Esophagus muscularis mucosa (tissue), 3 donors: ENCODE data around the gene NUPR1.

Source experiments
- EP300 ChIP-seq: sonication (generic); formaldehyde crosslinking; IDR thresholded peaks from one replicate; pipeline ENCODE4 v1.6.1; 2017; ENCODE audit warnings: antibody characterized with exemption
- TF ChIP-seq, protein P1 (sequence below), 3 experiments: fragments of 200-600 bp in 2 of 3; fragments of 450-650 bp in 1 of 3; sonication (generic) in 2 of 3; IDR thresholded peaks; one replicate each; pipeline ENCODE4 v1.5.1; 2017 to 2019; ENCODE audit warnings: antibody characterized with exemption in 3 of 3, mild to moderate bottlenecking in 2 of 3, moderate library complexity in 1 of 3

DNA sequence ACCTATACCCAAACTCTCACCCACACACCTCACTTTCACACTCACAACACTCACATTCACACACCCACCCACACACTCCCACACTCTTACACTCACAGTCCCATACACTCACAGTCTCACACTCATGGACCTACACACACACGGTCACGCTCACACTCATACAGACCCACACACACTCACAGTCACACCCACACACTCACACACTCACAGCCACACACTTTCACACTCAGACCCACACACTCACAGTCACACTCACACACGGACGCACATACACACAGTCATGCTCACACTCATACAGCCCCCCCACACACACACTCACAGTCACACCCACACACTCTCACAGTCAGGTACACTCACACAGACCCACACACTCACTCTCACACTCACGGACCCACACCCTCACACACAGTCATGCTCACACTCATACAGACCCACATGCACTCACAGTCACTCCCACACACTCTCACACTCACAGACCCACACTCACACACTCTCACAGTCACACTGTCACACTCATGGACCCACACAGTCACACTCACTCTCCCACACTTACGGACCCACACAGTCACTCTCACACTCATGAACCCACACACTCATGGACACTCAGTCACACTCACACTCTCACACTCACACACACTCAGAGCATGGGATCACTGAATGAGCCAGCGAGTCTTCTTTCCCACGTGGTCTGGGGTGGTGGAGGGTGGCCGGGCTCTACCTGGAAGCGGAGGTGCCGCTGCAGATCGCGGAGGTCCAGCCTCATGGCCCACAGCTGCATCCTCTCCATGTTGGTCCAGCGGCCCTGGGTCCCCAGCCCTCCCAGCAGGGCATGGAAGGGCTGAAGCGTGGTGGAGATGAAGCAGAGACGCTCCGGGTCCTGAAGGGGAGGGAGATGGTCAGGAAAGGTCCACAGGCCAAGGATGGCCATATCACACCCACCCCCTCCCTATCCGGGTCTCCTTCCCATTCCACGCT lies 37.2 kb downstream of the NUPR1 start:
- TF ChIP-seq, protein P1, sequence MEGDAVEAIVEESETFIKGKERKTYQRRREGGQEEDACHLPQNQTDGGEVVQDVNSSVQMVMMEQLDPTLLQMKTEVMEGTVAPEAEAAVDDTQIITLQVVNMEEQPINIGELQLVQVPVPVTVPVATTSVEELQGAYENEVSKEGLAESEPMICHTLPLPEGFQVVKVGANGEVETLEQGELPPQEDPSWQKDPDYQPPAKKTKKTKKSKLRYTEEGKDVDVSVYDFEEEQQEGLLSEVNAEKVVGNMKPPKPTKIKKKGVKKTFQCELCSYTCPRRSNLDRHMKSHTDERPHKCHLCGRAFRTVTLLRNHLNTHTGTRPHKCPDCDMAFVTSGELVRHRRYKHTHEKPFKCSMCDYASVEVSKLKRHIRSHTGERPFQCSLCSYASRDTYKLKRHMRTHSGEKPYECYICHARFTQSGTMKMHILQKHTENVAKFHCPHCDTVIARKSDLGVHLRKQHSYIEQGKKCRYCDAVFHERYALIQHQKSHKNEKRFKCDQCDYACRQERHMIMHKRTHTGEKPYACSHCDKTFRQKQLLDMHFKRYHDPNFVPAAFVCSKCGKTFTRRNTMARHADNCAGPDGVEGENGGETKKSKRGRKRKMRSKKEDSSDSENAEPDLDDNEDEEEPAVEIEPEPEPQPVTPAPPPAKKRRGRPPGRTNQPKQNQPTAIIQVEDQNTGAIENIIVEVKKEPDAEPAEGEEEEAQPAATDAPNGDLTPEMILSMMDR (IDR thresholded peaks at IDR 0.05) = no peak
- TF ChIP-seq EP300 = no peak
